T-helper 22 cell (primary cell): ENCODE data around the gene B3GALT6.
A peak's percentile ranks its signal among the peaks of the same experiment; 100 is the strongest.

Experiments used
- DNase-seq: peaks from one replicate; pipeline ENCODE4 v3.0.0-alpha.2; 2020; ENCODE audit warnings: low read depth

B3GALT6 gene

DNA sequence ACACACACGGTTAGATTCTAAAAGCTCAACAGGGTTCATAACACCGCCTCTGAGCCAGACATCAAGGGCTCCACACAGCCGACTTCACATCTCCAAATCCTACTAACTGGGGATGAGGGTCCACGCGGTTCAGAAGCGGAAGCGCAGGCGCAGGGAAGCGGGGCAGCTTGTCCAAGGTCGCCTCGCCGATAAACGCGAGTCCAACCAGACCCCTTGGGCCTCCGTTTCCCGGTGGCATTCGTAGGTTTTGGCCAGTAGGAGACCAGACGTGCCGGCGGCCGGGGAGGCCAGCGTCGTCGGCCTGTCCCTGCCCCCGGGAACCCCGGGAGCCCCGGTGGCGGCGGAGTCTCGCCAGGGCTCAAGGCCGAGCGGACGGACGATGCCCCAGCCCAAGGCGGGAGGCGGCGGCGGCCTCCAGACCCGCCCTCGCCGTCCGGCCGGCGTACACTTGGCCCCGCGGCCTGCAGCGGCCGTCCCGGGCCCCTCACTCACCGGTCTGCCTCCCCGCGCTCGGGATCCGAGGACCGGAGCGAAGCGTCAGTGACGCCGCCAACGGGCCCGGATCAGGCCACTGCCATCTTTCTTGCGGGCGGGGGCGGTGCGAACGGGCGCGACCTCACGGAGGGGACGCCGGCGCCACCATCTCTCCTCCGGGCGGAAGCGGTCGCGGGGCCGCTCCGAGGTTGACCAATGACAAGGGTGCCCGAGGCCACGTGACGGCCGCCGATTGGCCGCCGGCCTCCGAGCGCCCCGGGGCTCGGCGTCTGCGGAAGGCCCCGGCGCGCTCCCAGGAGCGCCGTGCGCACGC is 433 bp upstream of the B3GALT6 start, which contains the start of gene SDF4:
Gene SDF4 (minus strand): TSS at position 602 of the 808 bp plus-strand sequence. CDS start 3,229 bp downstream, outside the sequence.
- DNase-seq, result peak; percentile 95

GRCh38 chr1:1232796-1233566 is 944 bp downstream of the B3GALT6 start:
- DNase-seq, result no peak

- no peak for DNase-seq
Measured at GRCh38 chr1:1233567-1233892, 1.5 kb downstream of the B3GALT6 start.

DNA sequence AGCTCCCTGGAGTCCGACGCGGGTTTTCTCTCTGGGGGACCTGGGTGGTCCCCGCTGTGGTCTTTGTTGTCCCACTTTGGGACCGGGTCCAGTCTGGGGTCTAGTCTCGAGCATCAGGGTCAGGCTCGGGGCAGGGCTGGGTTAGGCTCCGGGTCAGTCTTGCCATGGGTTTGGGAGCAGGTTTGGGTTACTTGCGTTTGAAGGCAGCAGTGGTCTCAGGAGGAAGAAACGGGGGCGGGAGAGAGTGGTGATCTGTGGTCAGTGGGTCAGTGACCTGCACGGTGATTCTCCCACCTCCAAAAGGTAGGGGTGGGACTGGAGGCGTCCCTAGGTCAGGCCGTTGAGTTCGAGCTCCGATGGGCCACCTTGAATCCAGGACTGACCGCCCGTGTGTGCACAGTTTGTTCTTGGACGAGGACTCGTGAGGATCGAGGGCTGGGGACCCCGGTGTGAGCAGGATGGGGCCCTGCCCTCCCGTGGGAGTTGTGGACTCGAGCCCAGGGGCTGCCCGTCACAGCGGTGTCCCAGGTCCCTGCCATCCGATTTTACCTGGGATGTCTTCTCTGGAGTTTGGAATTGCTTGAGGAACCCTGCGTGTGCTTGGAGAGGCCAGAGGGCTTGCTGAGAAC is 2.3 kb downstream of the B3GALT6 start:
- DNase-seq, result no peak

GRCh38 chr1:1235016-1235744 is 3.1 kb downstream of the B3GALT6 start:
- no peak for DNase-seq

- DNase-seq, result no peak
Measured at GRCh38 chr1:1236176-1236763, 4.2 kb downstream of the B3GALT6 start.

- DNase-seq, result no peak
Measured at GRCh38 chr1:1236945-1237873, 5.2 kb downstream of the B3GALT6 start.

- no peak for DNase-seq
Measured at GRCh38 chr1:1237874-1238701, 6.1 kb downstream of the B3GALT6 start.

- no peak for DNase-seq
Measured at GRCh38 chr1:1238702-1239178, 6.7 kb downstream of the B3GALT6 start.

DNA sequence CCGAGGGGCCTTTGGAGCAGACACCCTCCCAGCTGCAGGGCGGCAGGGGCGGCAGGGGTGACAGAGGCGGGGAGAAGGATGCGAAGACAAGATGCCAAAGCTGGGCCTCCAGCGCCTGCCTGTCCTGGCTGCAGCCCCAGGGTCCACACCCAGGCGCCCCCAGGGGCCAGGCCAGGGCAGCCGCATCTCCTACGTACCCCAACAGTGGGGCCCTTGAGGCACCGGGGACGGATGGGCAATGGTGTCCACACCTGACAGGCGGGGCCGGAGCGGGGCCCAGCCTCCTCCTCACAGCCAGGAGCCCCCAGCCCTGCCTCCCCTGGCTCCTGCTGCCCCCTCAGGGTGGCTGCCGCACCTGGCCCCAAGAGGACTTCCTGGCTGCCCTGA is 7.2 kb downstream of the B3GALT6 start:
- DNase-seq, result no peak

- DNase-seq, result no peak
Measured at GRCh38 chr1:1239614-1240347, 7.7 kb downstream of the B3GALT6 start.

DNA sequence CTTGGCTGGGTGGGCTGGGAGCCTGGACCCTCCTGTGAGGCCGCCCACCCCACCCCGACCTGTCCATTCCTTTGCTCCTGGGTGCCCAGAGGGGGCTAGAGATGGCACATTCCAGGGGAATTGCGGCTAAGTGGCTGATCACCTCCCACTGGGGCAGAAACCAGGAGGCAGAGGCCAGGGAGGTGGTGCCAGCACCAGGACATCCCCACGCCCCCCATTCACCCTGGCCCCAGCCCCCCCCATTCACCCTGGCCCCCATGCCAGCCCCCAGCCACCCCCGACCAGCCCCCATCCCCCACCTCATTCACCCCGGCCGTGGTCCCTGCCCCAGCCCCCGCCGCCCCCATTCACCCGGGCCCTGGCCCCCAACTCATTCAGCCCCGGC is 8.3 kb downstream of the B3GALT6 start:
- no peak for DNase-seq

GRCh38 chr1:1240822-1241587 is 9.0 kb downstream of the B3GALT6 start:
- DNase-seq, result no peak

DNA sequence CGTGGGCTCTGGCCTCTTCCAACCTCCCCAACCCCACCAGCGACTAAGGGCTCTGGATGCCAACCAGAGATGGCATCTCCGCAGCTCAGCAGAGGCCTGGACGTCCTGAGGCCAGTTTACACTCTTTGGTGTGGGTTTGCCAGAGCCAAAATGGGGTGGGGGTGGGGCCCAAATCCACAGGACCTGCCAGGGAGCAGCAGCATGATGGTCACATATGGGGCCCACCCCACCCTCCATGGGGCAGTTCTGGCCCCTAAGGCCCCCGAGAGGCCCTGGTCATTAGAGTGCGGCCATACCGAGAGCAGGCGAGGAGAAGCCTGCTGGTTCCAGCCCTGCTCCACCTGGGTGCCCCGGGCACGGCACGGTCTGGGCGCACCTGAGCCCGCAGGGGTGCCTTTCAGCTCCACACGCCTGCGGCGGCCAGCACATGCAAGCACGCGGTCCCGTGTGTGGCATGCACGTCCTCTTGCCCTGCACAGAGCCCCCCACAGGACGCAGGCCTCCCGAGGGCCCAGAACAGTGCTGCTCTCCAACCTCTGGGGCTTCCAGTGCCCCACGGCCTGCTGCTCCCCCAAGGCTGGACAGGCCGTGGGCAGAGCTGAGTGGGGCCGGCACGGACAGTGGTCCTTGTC is 9.7 kb downstream of the B3GALT6 start:
- no peak for DNase-seq

GRCh38 chr1:1242461-1243265 is 10.6 kb downstream of the B3GALT6 start:
- DNase-seq, result no peak

DNA sequence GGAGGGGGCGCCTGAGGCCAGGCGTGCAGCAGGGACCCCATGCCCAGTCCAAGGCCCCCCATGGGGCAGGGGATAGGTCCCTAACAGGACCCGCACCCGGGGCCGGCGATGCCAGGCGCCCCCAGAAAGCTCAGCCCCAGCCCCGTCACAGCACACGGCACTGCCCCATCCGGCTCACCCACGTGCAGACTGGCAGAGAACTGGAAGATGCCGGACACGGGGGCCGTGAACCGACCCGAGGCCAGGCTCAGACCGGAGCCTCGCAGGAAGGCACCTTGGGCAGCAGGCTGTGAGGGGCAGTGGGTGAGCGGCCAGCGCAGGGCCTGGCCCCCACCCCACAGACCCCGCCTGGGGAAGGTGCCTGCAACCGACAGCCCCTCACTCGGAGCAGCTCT is 11.2 kb downstream of the B3GALT6 start:
- no peak for DNase-seq

DNA sequence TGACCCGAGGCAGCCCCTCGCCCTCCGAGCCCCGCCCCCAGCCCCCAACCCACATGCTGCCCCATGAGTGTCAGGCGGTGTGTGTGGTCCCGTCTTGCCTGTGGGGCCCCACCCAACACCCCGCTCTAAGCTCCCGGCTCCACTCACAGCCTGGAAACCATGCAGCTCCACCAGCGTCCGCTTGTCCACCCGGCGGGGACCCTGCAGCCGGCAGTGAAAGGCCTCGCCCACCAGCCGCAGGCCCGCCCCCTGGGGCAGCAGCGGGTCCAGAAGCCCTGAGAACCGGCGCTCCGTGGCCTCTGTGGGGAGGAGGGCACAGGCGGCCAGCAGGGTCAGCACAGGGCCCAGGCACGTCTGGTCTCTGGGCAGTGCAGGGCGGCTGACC is 11.8 kb downstream of the B3GALT6 start:
- DNase-seq, result no peak
